Measurements from ENCODE around the gene RIBC1. TPM values are rescaled to one million over a fixed set of nuclear protein-coding genes. Genes with fewer than 3 reads are reported as not detected.
"Not testable (repeated sequence)": the region's sequence is repeated elsewhere in the genome, so short reads cannot be mapped to it uniquely, and the experiment has no call there.

The RIBC1 gene
- total RNA-seq (2014; rRNA removed; shearing (Covaris generic)), result 0.48 and 2.6 TPM in 2 replicates

- DNase-seq (ENCODE audit: low spot score), result no peak
These were observed at the start of gene RIBC1 for GRCh38 chrX:53422861-53423306. RIBC1 (plus strand) TSS chrX:53422873; CDS start chrX:53426277, 3,404 bp downstream.

- DNase-seq (ENCODE audit: low spot score), result no peak
These were observed 49.4 kb upstream of the RIBC1 start for GRCh38 chrX:53373307-53373706.

- no peak for DNase-seq (ENCODE audit: low spot score)
These were observed 48.4 kb upstream of the RIBC1 start for GRCh38 chrX:53374222-53374820.

GRCh38 chrX:53374923-53375322, 47.8 kb upstream of the RIBC1 start:
- DNase-seq (ENCODE audit: low spot score), result no peak

- DNase-seq (ENCODE audit: low spot score), result no peak
These were observed 45.8 kb upstream of the RIBC1 start for GRCh38 chrX:53376888-53377287.

GRCh38 chrX:53377464-53377863, 45.2 kb upstream of the RIBC1 start:
- DNase-seq (ENCODE audit: low spot score), result no peak

- no peak for DNase-seq (ENCODE audit: low spot score)
These were observed 43.5 kb upstream of the RIBC1 start for GRCh38 chrX:53379008-53379710.

GRCh38 chrX:53379747-53380146, 42.9 kb upstream of the RIBC1 start:
- no peak for DNase-seq (ENCODE audit: low spot score)

GRCh38 chrX:53383376-53384076, 39.1 kb upstream of the RIBC1 start:
- DNase-seq (ENCODE audit: low spot score), result no peak

- DNase-seq (ENCODE audit: low spot score), result no peak
These were observed 26.9 kb upstream of the RIBC1 start for GRCh38 chrX:53395605-53396298.

- no peak for DNase-seq (ENCODE audit: low spot score)
These were observed 24.5 kb upstream of the RIBC1 start for GRCh38 chrX:53398216-53398615.

GRCh38 chrX:53403535-53403934, 19.1 kb upstream of the RIBC1 start:
- DNase-seq (ENCODE audit: low spot score), result no peak

GRCh38 chrX:53412446-53412845, 10.2 kb upstream of the RIBC1 start:
- DNase-seq (ENCODE audit: low spot score), result no peak

GRCh38 chrX:53420351-53420750, 2.3 kb upstream of the RIBC1 start:
- DNase-seq (ENCODE audit: low spot score), result not testable (repeated sequence)

- no peak for DNase-seq (ENCODE audit: low spot score)
These were observed 1.5 kb upstream of the RIBC1 start for GRCh38 chrX:53421125-53421524.

- DNase-seq (ENCODE audit: low spot score), result no peak
These were observed 944 bp upstream of the RIBC1 start for GRCh38 chrX:53421772-53422085.

- DNase-seq (ENCODE audit: low spot score), result peak; percentile 94
These were observed 400 bp upstream of the RIBC1 start, which contains the start of gene SMC1A for GRCh38 chrX:53422086-53422860. SMC1A (minus strand) TSS chrX:53422654; CDS start chrX:53422600, 54 bp downstream.

- no peak for DNase-seq (ENCODE audit: low spot score)
These were observed 7.1 kb downstream of the RIBC1 start for GRCh38 chrX:53429755-53430154.

GRCh38 chrX:53430231-53430630, 7.6 kb downstream of the RIBC1 start:
- no peak for DNase-seq (ENCODE audit: low spot score)

GRCh38 chrX:53433651-53434639, 11.3 kb downstream of the RIBC1 start, which contains the start of gene HSD17B10:
HSD17B10 (minus strand) TSS chrX:53434370; CDS start chrX:53434345, 25 bp downstream.
- peak; percentile 62 for DNase-seq (ENCODE audit: low spot score)

Data from A172 (cell line).